Measurements from ENCODE around the gene FBLN1. TPM values are rescaled to one million over a fixed set of nuclear protein-coding genes. Genes with fewer than 3 reads are reported as not detected.

The FBLN1 gene
- polyA plus RNA-seq, 1 donor from 2014 or later = 3.4 TPM

- no peaks in the 10 kb centered on the region for H3F3A ChIP-seq (ENCODE audit: insufficient read depth, low read length, poor library complexity, severe bottlenecking)
- H3K9me2 ChIP-seq (ENCODE audit: insufficient read depth, low read length) = no peaks in the 10 kb centered on the region
- H2AFZ ChIP-seq (ENCODE audit: low read depth, low read length) = no peak overlapping the region
- no peak overlapping the region for H3K27ac ChIP-seq (ENCODE audit: low read length)
- no peaks in the 10 kb centered on the region for H3K9me3 ChIP-seq (ENCODE audit: low read length)
- H3K36me3 ChIP-seq (ENCODE audit: insufficient read depth, low read length) = no peaks in the 10 kb centered on the region
- TF ChIP-seq EZH2 (IDR thresholded peaks at IDR 0.05; ENCODE audit: borderline replicate concordance, insufficient read depth, low read length, poor library complexity, severe bottlenecking) (no peak), CTCF (IDR thresholded peaks at IDR 0.05; ENCODE audit: poor library complexity, severe bottlenecking) (no peak), SMC3 (conservative IDR thresholded peaks at IDR 0.05; ENCODE audit: poor library complexity) (no peak), RAD21 (conservative IDR thresholded peaks at IDR 0.05) (no peak), EP300 (conservative IDR thresholded peaks at IDR 0.05; ENCODE audit: poor library complexity, severe bottlenecking) (no peak), MXI1 (conservative IDR thresholded peaks at IDR 0.05; ENCODE audit: poor library complexity, severe bottlenecking) (no peak), POLR2AphosphoS5 (IDR thresholded peaks at IDR 0.05) (no peak), TAF1 (IDR thresholded peaks at IDR 0.05; ENCODE audit: low read depth) (no peak)
- TF ChIP-seq, protein P1, sequence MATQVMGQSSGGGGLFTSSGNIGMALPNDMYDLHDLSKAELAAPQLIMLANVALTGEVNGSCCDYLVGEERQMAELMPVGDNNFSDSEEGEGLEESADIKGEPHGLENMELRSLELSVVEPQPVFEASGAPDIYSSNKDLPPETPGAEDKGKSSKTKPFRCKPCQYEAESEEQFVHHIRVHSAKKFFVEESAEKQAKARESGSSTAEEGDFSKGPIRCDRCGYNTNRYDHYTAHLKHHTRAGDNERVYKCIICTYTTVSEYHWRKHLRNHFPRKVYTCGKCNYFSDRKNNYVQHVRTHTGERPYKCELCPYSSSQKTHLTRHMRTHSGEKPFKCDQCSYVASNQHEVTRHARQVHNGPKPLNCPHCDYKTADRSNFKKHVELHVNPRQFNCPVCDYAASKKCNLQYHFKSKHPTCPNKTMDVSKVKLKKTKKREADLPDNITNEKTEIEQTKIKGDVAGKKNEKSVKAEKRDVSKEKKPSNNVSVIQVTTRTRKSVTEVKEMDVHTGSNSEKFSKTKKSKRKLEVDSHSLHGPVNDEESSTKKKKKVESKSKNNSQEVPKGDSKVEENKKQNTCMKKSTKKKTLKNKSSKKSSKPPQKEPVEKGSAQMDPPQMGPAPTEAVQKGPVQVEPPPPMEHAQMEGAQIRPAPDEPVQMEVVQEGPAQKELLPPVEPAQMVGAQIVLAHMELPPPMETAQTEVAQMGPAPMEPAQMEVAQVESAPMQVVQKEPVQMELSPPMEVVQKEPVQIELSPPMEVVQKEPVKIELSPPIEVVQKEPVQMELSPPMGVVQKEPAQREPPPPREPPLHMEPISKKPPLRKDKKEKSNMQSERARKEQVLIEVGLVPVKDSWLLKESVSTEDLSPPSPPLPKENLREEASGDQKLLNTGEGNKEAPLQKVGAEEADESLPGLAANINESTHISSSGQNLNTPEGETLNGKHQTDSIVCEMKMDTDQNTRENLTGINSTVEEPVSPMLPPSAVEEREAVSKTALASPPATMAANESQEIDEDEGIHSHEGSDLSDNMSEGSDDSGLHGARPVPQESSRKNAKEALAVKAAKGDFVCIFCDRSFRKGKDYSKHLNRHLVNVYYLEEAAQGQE (IDR thresholded peaks at IDR 0.05; ENCODE audit: borderline replicate concordance) = no peak
- H3K4me2 ChIP-seq (ENCODE audit: low read length) = no peak overlapping the region
- H3K9ac ChIP-seq (ENCODE audit: low read length) = no peak overlapping the region
- H4K20me1 ChIP-seq (ENCODE audit: insufficient read depth) = no peaks in the 10 kb centered on the region
- H3K79me2 ChIP-seq (replicated peaks; ENCODE audit: insufficient read depth, low read length) = no peaks in the 10 kb centered on the region
- H3K4me3 ChIP-seq (ENCODE audit: low read length) = no peak overlapping the region
- no peaks in the 10 kb centered on the region for H3K27me3 ChIP-seq (ENCODE audit: insufficient read depth, low read depth, low read length)
Measured at GRCh38 chr22:45647532-45648225, 145.0 kb downstream of the FBLN1 start.

- Histone ChIP-seq H3K9me2 (ENCODE audit: insufficient read depth, low read length) (no peaks in the 10 kb centered on the region), H3K36me3 (ENCODE audit: insufficient read depth, low read length) (no peaks in the 10 kb centered on the region), H3K79me2 (replicated peaks; ENCODE audit: insufficient read depth, low read length) (no peaks in the 10 kb centered on the region), H3K9ac (ENCODE audit: low read length) (no peak overlapping the region), H3K27ac (ENCODE audit: low read length) (no peak overlapping the region), H3K4me2 (ENCODE audit: low read length) (no peak overlapping the region), H3F3A (ENCODE audit: insufficient read depth, low read length, poor library complexity, severe bottlenecking) (no peaks in the 10 kb centered on the region), H4K20me1 (ENCODE audit: insufficient read depth) (no peaks in the 10 kb centered on the region), H3K27me3 (ENCODE audit: insufficient read depth, low read depth, low read length) (no peaks in the 10 kb centered on the region), H3K9me3 (ENCODE audit: low read length) (no peaks in the 10 kb centered on the region), H3K4me3 (ENCODE audit: low read length) (no peak overlapping the region), H2AFZ (ENCODE audit: low read depth, low read length) (no peak overlapping the region)
- TF ChIP-seq RAD21 (conservative IDR thresholded peaks at IDR 0.05) (no peak), MXI1 (conservative IDR thresholded peaks at IDR 0.05; ENCODE audit: poor library complexity, severe bottlenecking) (no peak), EP300 (conservative IDR thresholded peaks at IDR 0.05; ENCODE audit: poor library complexity, severe bottlenecking) (no peak), TAF1 (IDR thresholded peaks at IDR 0.05; ENCODE audit: low read depth) (no peak), CTCF (IDR thresholded peaks at IDR 0.05; ENCODE audit: poor library complexity, severe bottlenecking) (no peak), EZH2 (IDR thresholded peaks at IDR 0.05; ENCODE audit: borderline replicate concordance, insufficient read depth, low read length, poor library complexity, severe bottlenecking) (no peak), SMC3 (conservative IDR thresholded peaks at IDR 0.05; ENCODE audit: poor library complexity) (no peak), POLR2AphosphoS5 (IDR thresholded peaks at IDR 0.05) (no peak)
- TF ChIP-seq, protein P1 (IDR thresholded peaks at IDR 0.05; ENCODE audit: borderline replicate concordance) = no peak
Measured at GRCh38 chr22:45648301-45649117, 145.8 kb downstream of the FBLN1 start.

Data from neural cell (in vitro differentiated cells).